SK-N-SH (cell line): Measurements from ENCODE around the gene SASH1. TPM values are rescaled to one million over a fixed set of nuclear protein-coding genes. Genes with fewer than 3 reads are reported as not detected.

Experiments used
- CTCF ChIA-PET: fragments of 300-600, 350-600 bp; formaldehyde crosslinking; extraction: SDS; loops from one replicate; lab custom pipeline; 2021; lab: Yijun Ruan, JAX
- POLR2A ChIA-PET: fragments of 350-600 bp; sonication (Branson Sonifier 250); formaldehyde crosslinking; extraction: SDS; loops from one replicate; lab custom pipeline; 2020; ENCODE audit warnings: antibody characterized with exemption, inconsistent platforms; lab: Yijun Ruan, JAX
- DNase-seq: peaks from one replicate; pipeline ENCODE4 v3.0.0; 2012
- H2AFZ ChIP-seq: fragments of 200-600 bp; sonication (generic); 2 replicates; pipeline ENCODE4 v1.8.1; 2016; ENCODE audit warnings: antibody characterized with exemption, mild to moderate bottlenecking, low read depth
- H3F3A ChIP-seq: fragments of 200-600 bp; sonication (generic); replicated peaks from 2 replicates; pipeline ENCODE3; 2016; ENCODE audit warnings: antibody characterized with exemption, mild to moderate bottlenecking; ENCODE audit not compliant: insufficient read depth
- H3K27ac ChIP-seq, 2 experiments: fragments of 200-500 bp in 1 of 2; fragments of 200-600 bp in 1 of 2; sonication (Bioruptor generic) in 1 of 2; sonication (generic), shearing (Covaris generic) in 1 of 2; 2 replicates each; pipeline versions ENCODE4 v1.5.1 to v1.6.1; 2014 to 2016; ENCODE audit warnings: low read depth in 2 of 2, inconsistent platforms in 1 of 2, low read length in 1 of 2, mild to moderate bottlenecking in 1 of 2, mixed read lengths in 1 of 2
- H3K27me3 ChIP-seq: fragments of 200-600 bp; sonication (generic), shearing (Covaris generic); 2 replicates; pipeline ENCODE4 v1.6.1; 2016; ENCODE audit warnings: mixed run types; ENCODE audit not compliant: insufficient read depth
- H3K36me3 ChIP-seq, 2 experiments: fragments of 200-500 bp in 1 of 2; fragments of 200-600 bp in 1 of 2; sonication (Bioruptor generic) in 1 of 2; sonication (generic) in 1 of 2; replicated peaks in 1 of 2; 2 replicates each; pipeline versions ENCODE3 to v1.5.1; 2014 to 2016; ENCODE audit warnings: low read length in 1 of 2, mild to moderate bottlenecking in 1 of 2; ENCODE audit not compliant: insufficient read depth in 2 of 2, control insufficient read depth in 1 of 2
- H3K4me1 ChIP-seq, 2 experiments: fragments of 200-500 bp in 1 of 2; fragments of 200-600 bp in 1 of 2; sonication (Bioruptor generic) in 1 of 2; sonication (generic), shearing (Covaris generic) in 1 of 2; 2 replicates each; pipeline versions ENCODE4 v1.5.1 to v1.6.1; 2014 to 2016; ENCODE audit warnings: low read depth in 1 of 2, low read length in 1 of 2, mixed run types in 1 of 2; ENCODE audit not compliant: insufficient read depth in 2 of 2, control insufficient read depth in 1 of 2
- H3K4me2 ChIP-seq: fragments of 200-600 bp; sonication (generic), shearing (Covaris generic); 2 replicates; pipeline ENCODE4 v1.6.1; 2017; ENCODE audit warnings: mixed run types
- H3K4me3 ChIP-seq, 2 experiments: fragments of 200-500 bp in 1 of 2; fragments of 200-600 bp in 1 of 2; sonication (Bioruptor generic) in 1 of 2; sonication (generic), shearing (Covaris generic) in 1 of 2; 2 replicates each; pipeline versions ENCODE4 v1.5.1 to v1.8.1; 2014 to 2016; ENCODE audit warnings: low read depth in 2 of 2, inconsistent platforms in 1 of 2, low read length in 1 of 2, mild to moderate bottlenecking in 1 of 2, mixed read lengths in 1 of 2, moderate library complexity in 1 of 2
- H3K79me2 ChIP-seq: fragments of 200-600 bp; sonication (generic); 2 replicates; pipeline ENCODE4 v1.8.1; 2017; ENCODE audit warnings: mild to moderate bottlenecking; ENCODE audit not compliant: insufficient read depth
- H3K9ac ChIP-seq: fragments of 200-600 bp; sonication (generic); 2 replicates; pipeline ENCODE4 v1.6.1; 2017; ENCODE audit warnings: mixed run types
- H3K9me2 ChIP-seq: fragments of 200-600 bp; sonication (generic); 2 replicates; pipeline ENCODE4 v1.6.1; 2017; ENCODE audit warnings: mixed run types
- H3K9me3 ChIP-seq: fragments of 200-600 bp; sonication (generic); 2 replicates; pipeline ENCODE4 v1.6.1; 2017; ENCODE audit warnings: mixed run types, mild to moderate bottlenecking, moderate library complexity
- H4K20me1 ChIP-seq: fragments of 200-600 bp; sonication (generic); 2 replicates; pipeline ENCODE4 v1.6.1; 2017; ENCODE audit warnings: mild to moderate bottlenecking, mixed run types; ENCODE audit not compliant: insufficient read depth
- CHD2 ChIP-seq: fragments of 150-350 bp; IDR thresholded peaks from 2 replicates; pipeline ENCODE4 v1.6.1; 2018; ENCODE audit warnings: low read length; ENCODE audit not compliant: partially characterized antibody
- ELF1 ChIP-seq: IDR thresholded peaks from 2 replicates; pipeline ENCODE4 v1.4.0; 2012
- POLR2AphosphoS5 ChIP-seq: IDR thresholded peaks from 2 replicates; pipeline ENCODE4 v1.6.1; 2012; ENCODE audit warnings: low read depth, low read length
- RAD21 ChIP-seq: IDR thresholded peaks from 2 replicates; pipeline ENCODE4 v1.6.1; 2012; ENCODE audit warnings: mild to moderate bottlenecking, low read length
- RCOR1 ChIP-seq: fragments of 150-350 bp; IDR thresholded peaks from 2 replicates; pipeline ENCODE4 v1.6.1; 2017; ENCODE audit warnings: antibody characterized with exemption, low read length
- TAF1 ChIP-seq: IDR thresholded peaks from 2 replicates; pipeline ENCODE4 v1.6.1; 2012; ENCODE audit warnings: low read depth, mild to moderate bottlenecking, low read length, moderate library complexity, borderline replicate concordance
- TEAD4 ChIP-seq: IDR thresholded peaks from 2 replicates; pipeline ENCODE4 v1.4.0; 2012; ENCODE audit warnings: mild to moderate bottlenecking, borderline replicate concordance; ENCODE audit not compliant: insufficient read depth
- USF2 ChIP-seq: fragments of 150-350 bp; IDR thresholded peaks from 2 replicates; pipeline ENCODE4 v1.6.1; 2017; ENCODE audit warnings: antibody characterized with exemption, low read length, low read depth, borderline replicate concordance
- WGBS: methylation state at CpG from one replicate; pipeline ENCODE4 v1.1.6; 2017; ENCODE audit warnings: low lambda C conversion rate; 5-methylcytosine and 5-hydroxymethylcytosine counted together
- polyA plus RNA-seq, 3 experiments: library from polyadenylated mRNA; depleted of rRNA; stranded (reverse); fragments of >200 nt; gene quantifications; 2 replicates each; pipeline ENCODE4 v1.2.3, GENCODE V29; 2012
- TF ChIP-seq, protein P1 (sequence below): IDR thresholded peaks from 2 replicates; pipeline ENCODE4 v1.4.0; 2012; ENCODE audit warnings: low read depth
- TF ChIP-seq, protein P2 (sequence below): fragments of 150-350 bp; IDR thresholded peaks from 2 replicates; pipeline ENCODE4 v1.6.1; 2016; ENCODE audit warnings: mild to moderate bottlenecking, low read depth, low read length

The SASH1 gene
- polyA plus RNA-seq, 1 of the 3 experiments (the other 2 are of a cell fraction), result 19.8 TPM

DNA sequence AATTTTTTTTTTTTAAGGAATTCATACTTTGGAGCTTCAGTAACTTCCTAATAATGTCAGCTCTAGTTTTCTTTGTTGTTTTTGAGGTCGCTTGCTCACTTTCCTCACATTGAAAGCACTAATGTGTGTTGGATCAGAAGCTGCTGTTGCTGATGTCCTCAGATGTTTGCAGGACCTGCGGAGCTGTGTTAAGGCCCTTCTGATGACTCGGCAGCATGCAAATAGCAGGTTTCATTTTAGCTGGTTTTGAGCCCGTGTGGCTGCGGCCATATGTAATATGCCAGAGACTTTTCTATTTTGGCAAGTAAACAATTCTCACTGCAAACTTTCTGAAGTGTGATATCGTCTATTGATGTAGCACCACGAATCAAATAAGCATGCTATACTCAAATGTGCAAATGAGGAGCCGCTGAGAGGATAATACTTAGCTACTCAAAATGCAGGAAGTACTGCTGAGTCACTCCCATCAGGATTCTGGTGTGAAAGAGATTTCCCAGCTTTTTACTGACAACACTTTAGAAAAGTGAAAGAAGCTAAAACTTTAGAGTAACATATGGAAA is 187.8 kb downstream of the SASH1 start (continued):
- TF ChIP-seq CHD2, result no peak
- no peak for TF ChIP-seq USF2
- TF ChIP-seq, protein P1, sequence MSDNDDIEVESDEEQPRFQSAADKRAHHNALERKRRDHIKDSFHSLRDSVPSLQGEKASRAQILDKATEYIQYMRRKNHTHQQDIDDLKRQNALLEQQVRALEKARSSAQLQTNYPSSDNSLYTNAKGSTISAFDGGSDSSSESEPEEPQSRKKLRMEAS, result peak; percentile 54
- no peak for TF ChIP-seq RCOR1

DNA sequence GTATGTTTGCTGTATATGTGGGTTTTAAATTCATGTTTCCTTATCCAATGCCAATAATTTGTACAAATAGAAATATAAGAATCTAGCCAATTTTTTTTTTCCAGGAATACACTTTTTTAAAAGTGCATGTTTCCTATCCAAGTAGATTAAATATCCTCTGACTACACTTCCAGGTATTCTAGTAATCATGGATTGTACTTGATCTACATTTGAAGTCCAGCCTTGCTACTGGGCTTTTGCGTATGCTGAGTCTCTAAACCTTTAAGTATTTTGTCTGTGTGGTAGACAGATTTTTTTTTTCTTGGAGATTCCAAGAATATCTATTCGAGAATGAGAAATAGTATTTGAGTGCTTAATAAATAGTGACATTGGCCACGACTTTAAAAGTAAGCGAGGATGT is 188.3 kb downstream of the SASH1 start:
- H3F3A ChIP-seq, result peaks cover 42% of the 10 kb centered on the region
- peaks cover 40% of the 10 kb centered on the region for H3K79me2 ChIP-seq
- H4K20me1 ChIP-seq, result no peaks in the 10 kb centered on the region
- WGBS, result 36% methylated on average over 4 of the region's 4 CpGs
- H2AFZ ChIP-seq, result no peak overlapping the region; the same call in 1 of the 2 replicates
- no peaks in the 10 kb centered on the region for H3K9me2 ChIP-seq
- CTCF ChIA-PET, result no interaction called here
- H3K27me3 ChIP-seq, result no peaks in the 10 kb centered on the region
- H3K4me1 ChIP-seq, result peaks cover 0 to 37% of the 10 kb centered on the region in 2 experiments
- H3K4me3 ChIP-seq, result peak overlapping the region; percentile 10 to 38; a peak in 2 of 4 replicates
- H3K27ac ChIP-seq, result peak overlapping the region; percentile 85 to 100; a peak in 3 of 4 replicates
- no peaks in the 10 kb centered on the region for H3K9me3 ChIP-seq
- POLR2A ChIA-PET, result no interaction called here
- H3K4me2 ChIP-seq, result peak overlapping the region; percentile 43
- H3K36me3 ChIP-seq, result peaks cover 41 to 54% of the 10 kb centered on the region in 2 experiments
- DNase-seq, result no peak
- H3K9ac ChIP-seq, result peak overlapping the region; percentile 79
- no peak for TF ChIP-seq TEAD4
- no peak for TF ChIP-seq TAF1
- TF ChIP-seq ELF1, result no peak
- TF ChIP-seq RCOR1, result no peak
- TF ChIP-seq RAD21, result no peak

DNA sequence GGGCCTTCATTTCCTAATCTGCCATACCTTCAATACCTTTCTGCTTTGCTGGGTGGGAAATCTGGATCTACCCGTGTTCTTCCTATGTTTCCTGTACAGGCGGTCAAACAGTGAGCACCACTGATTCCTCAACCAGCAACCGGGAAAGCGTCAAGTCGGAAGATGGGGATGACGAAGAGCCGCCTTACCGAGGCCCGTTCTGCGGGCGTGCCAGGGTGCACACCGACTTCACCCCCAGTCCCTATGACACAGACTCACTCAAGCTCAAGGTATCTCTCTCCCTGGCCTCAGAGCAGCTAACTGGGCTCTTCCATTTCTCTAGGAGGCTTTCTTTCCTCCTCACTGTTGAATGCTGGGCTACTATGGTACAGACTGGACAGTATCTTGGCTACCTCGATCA is 190.1 kb downstream of the SASH1 start:
- no peak overlapping the region; the same call in 1 of the 2 replicates for H3K9ac ChIP-seq
- TF ChIP-seq, protein P2, sequence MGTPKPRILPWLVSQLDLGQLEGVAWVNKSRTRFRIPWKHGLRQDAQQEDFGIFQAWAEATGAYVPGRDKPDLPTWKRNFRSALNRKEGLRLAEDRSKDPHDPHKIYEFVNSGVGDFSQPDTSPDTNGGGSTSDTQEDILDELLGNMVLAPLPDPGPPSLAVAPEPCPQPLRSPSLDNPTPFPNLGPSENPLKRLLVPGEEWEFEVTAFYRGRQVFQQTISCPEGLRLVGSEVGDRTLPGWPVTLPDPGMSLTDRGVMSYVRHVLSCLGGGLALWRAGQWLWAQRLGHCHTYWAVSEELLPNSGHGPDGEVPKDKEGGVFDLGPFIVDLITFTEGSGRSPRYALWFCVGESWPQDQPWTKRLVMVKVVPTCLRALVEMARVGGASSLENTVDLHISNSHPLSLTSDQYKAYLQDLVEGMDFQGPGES, result no peak
- TF ChIP-seq POLR2AphosphoS5 (no peak), CHD2 (no peak)
- peaks cover 0 to 29% of the 10 kb centered on the region in 2 experiments for H3K4me1 ChIP-seq
- POLR2A ChIA-PET, result no interaction called here
- H2AFZ ChIP-seq, result no peak overlapping the region
- no peaks in the 10 kb centered on the region for H3K9me2 ChIP-seq
- CTCF ChIA-PET, result no interaction called here
- H3K4me2 ChIP-seq, result no peak overlapping the region
- H3K36me3 ChIP-seq, result peaks cover 37 to 62% of the 10 kb centered on the region in 2 experiments
- no peaks in the 10 kb centered on the region for H3K9me3 ChIP-seq
- H3K79me2 ChIP-seq, result peaks cover 25% of the 10 kb centered on the region
- H3K27ac ChIP-seq, result peak overlapping the region in 1 of 2 experiments; percentile 100; a peak in 1 of 4 replicates
- WGBS, result 85% methylated on average over 10 of the region's 13 CpGs
- H4K20me1 ChIP-seq, result no peaks in the 10 kb centered on the region
- H3K4me3 ChIP-seq, result no peak overlapping the region
- DNase-seq, result no peak
- H3K27me3 ChIP-seq, result no peaks in the 10 kb centered on the region
- H3F3A ChIP-seq, result peaks cover 31% of the 10 kb centered on the region
